ENCODE measurements around the gene PVRIG. TPM values are rescaled to one million over a fixed set of nuclear protein-coding genes. Genes with fewer than 3 reads are reported as not detected.

The PVRIG gene
- total and polyA plus RNA-seq, 2 of the 8 experiments (the other 6 are each of a cell fraction or from before 2014, with no cell fraction given), result 0.15 TPM; not detected in 1

DNA sequence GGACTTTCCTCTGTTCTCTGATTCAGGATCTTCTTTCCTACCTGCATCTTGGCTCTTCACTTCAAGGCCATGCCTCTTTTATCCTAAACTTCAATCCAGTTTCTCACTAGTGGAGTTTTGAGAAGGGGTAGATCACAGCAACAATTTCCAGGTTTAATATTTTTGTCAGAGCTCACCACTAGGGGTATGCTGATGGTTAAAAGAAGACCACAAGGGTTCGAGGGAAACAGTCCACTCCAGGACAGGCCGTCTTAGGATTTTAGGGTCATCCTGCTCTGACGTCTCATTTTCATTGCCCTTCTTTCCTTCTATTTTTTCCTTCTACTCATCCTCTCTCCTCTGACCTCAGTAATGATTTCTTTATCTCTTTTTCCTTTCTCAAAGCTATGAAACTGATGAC is 30.7 kb upstream of the PVRIG start:
- Histone ChIP-seq H4K5ac (ENCODE audit: insufficient read length, low read depth, low read length) (no peak overlapping the region), H3K4ac (replicated peaks; ENCODE audit: insufficient read length, low read depth, low read length) (no peak overlapping the region), H3K27ac (ENCODE audit: low read depth, low read length) (no peak overlapping the region), H2AFZ (ENCODE audit: low read length) (no peak overlapping the region), H3K14ac (ENCODE audit: insufficient read length) (no peak overlapping the region), H4K8ac (ENCODE audit: extremely low read depth, insufficient read depth, low read length) (no peak overlapping the region), H3K9me3 (ENCODE audit: insufficient read depth in 2 of 2, low read depth in 1 of 2, low read length in 1 of 2) (no peaks in the 10 kb centered on the region), H3K18ac (ENCODE audit: extremely low read depth, low read length) (no peak overlapping the region), H3K4me2 (ENCODE audit: insufficient read depth in 1 of 2, low read depth in 2 of 2, low read length in 2 of 2) (no peak overlapping the region), H3K23me2 (ENCODE audit: low read depth, low read length) (no peaks in the 10 kb centered on the region), H3K9ac (replicated peaks in 1 of 4; ENCODE audit: extremely low read depth in 1 of 4, low read depth in 3 of 4, low read length in 3 of 4) (no peak overlapping the region), H4K91ac (replicated peaks; ENCODE audit: insufficient read length, low read length) (no peak overlapping the region), H3K27me3 (replicated peaks in 1 of 4; ENCODE audit: control insufficient read depth in 3 of 4, extremely low read depth in 1 of 4, insufficient read depth in 3 of 4, low read length in 3 of 4) (no peaks in the 10 kb centered on the region; a peak in 1 of 7 replicates), H2BK12ac (ENCODE audit: low read depth, low read length) (0 out of 2 replicates have a peak overlapping the region, but pooled peaks have one; percentile 9), H3K79me1 (ENCODE audit: low read depth, low read length) (no peaks in the 10 kb centered on the region), H3K4me3 (ENCODE audit: extremely low read depth in 1 of 4, insufficient read depth in 2 of 4, low read depth in 3 of 4, low read length in 4 of 4) (no peak overlapping the region), H3K56ac (replicated peaks; ENCODE audit: insufficient read length, low read depth, low read length) (no peak overlapping the region), H2BK5ac (ENCODE audit: low read depth, low read length) (no peak overlapping the region), H2AK5ac (ENCODE audit: low read depth, low read length) (0 out of 2 replicates have a peak overlapping the region, but pooled peaks have one; percentile 65), H4K20me1 (replicated peaks in 1 of 2; ENCODE audit: control insufficient read depth in 1 of 2, insufficient read depth in 2 of 2, low read length in 2 of 2) (no peaks in the 10 kb centered on the region), H3K79me2 (ENCODE audit: control insufficient read depth in 1 of 2, insufficient read depth in 2 of 2, low read length in 2 of 2) (no peaks in the 10 kb centered on the region), H2BK20ac (ENCODE audit: low read length) (no peak overlapping the region), H3K36me3 (ENCODE audit: control insufficient read depth in 2 of 4, insufficient read depth in 4 of 4, low read length in 3 of 4) (no peaks in the 10 kb centered on the region), H3K23ac (ENCODE audit: insufficient read length) (no peak overlapping the region), H3K4me1 (replicated peaks in 1 of 4; ENCODE audit: control insufficient read depth in 3 of 4, insufficient read depth in 4 of 4, low read length in 3 of 4) (no peaks in the 10 kb centered on the region), H2BK15ac (ENCODE audit: low read length) (no peak overlapping the region), H2BK120ac (replicated peaks; ENCODE audit: low read depth, low read length) (no peak overlapping the region)
- TF ChIP-seq NANOG (IDR thresholded peaks at IDR 0.05; ENCODE audit: insufficient read depth, low read depth, low read length, poor library complexity, severe bottlenecking), result no peak
- TF ChIP-seq, protein P1, sequence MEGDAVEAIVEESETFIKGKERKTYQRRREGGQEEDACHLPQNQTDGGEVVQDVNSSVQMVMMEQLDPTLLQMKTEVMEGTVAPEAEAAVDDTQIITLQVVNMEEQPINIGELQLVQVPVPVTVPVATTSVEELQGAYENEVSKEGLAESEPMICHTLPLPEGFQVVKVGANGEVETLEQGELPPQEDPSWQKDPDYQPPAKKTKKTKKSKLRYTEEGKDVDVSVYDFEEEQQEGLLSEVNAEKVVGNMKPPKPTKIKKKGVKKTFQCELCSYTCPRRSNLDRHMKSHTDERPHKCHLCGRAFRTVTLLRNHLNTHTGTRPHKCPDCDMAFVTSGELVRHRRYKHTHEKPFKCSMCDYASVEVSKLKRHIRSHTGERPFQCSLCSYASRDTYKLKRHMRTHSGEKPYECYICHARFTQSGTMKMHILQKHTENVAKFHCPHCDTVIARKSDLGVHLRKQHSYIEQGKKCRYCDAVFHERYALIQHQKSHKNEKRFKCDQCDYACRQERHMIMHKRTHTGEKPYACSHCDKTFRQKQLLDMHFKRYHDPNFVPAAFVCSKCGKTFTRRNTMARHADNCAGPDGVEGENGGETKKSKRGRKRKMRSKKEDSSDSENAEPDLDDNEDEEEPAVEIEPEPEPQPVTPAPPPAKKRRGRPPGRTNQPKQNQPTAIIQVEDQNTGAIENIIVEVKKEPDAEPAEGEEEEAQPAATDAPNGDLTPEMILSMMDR (IDR thresholded peaks at IDR 0.05; ENCODE audit: control extremely low read depth in 1 of 3, insufficient read depth in 1 of 3, low read depth in 1 of 3, low read length in 3 of 3), result peak in 1 of 3 experiments; percentile 20; a peak in 1 of 4 replicates
- no peak for DNase-seq (ENCODE audit: low read depth in 1 of 2, low spot score in 2 of 2)
- 83% methylated on average over 3 of the region's 3 CpGs; no CpG with 5 or more reads in 1 of the 2 experiments for WGBS, 2 experiments (ENCODE audit: extremely low coverage in 1 of 2, insufficient coverage in 1 of 2, insufficient read length in 1 of 2, insufficient replicate concordance in 2 of 2, low coverage in 1 of 2, low lambda C conversion rate in 2 of 2, missing lambda C conversion rate in 1 of 2)
- POLR2A ChIA-PET (ENCODE audit: partially characterized antibody), result interaction anchor here (1.4 to 1.8 kb wide), 2 partner anchors 9 to 88 kb away, joined by 3 to 4 read pairs; partner anchors contain the start of genes AP4M1 and MCM7
- CTCF ChIA-PET (ENCODE audit: partially characterized antibody), result interaction anchor here (0.8 to 3.5 kb wide), 11 partner anchors 9 to 59 kb away, joined by 3 to 16 read pairs (median 4); partner anchors contain the start of genes GPC2, LAMTOR4 and STAG3
- FAIRE-seq, result no peak
